HCT116 (cell line): ENCODE results near the gene EIF1AD. TPM values are rescaled to one million over a fixed set of nuclear protein-coding genes. Genes with fewer than 3 reads are reported as not detected.
A peak's percentile ranks its signal among the peaks of the same experiment; 100 is the strongest.

Experiments
- ATAC-seq: fragments of 200-7000 bp; cut with Tn5 transposase; 2 replicates; pipeline ENCODE4 v1.9.1; 2020; ENCODE audit warnings: mild to moderate bottlenecking, moderate library complexity
- BruUV-seq: library from RNA; stranded (reverse); fragments of 400-500 nt; replicated peaks from 2 replicates; lab custom pipeline; 2021; lab: Mats Ljungman, UMichigan
- CTCF ChIA-PET: fragments of 300-600 bp; sonication (Branson Sonifier 250); formaldehyde crosslinking; loops from one replicate; lab custom pipeline; 2021; ENCODE audit warnings: antibody characterized with exemption; lab: Charles Lee
- POLR2A ChIA-PET: fragments of 300-600, 350-600 bp; sonication (Branson Sonifier 250); formaldehyde crosslinking; loops from one replicate; lab custom pipeline; 2021; ENCODE audit warnings: antibody characterized with exemption; lab: Charles Lee
- RAD21 ChIA-PET, 2 experiments: fragments of 300-600 bp; sonication (Branson Sonifier 250); formaldehyde crosslinking; loops; one replicate each; lab custom pipeline; 2023; ENCODE audit warnings: low total read pairs in 2 of 2; ENCODE audit not compliant: uncharacterized antibody in 2 of 2, unreplicated experiment in 2 of 2, low non-redundant PET in 1 of 2; lab: Charles Lee
- DNase-seq: peaks from one replicate; pipeline ENCODE4 v3.0.0-alpha.2; 2010; ENCODE audit warnings: low read depth, low spot score
- H2AFZ ChIP-seq: fragments of 200-600 bp; shearing (Covaris generic), sonication (generic); 2 replicates; pipeline ENCODE4 v1.6.1; 2017; ENCODE audit warnings: low read depth, mixed run types, mixed read lengths, antibody characterized with exemption, low read length; ENCODE audit not compliant: poor library complexity, severe bottlenecking
- H3K27ac ChIP-seq: 2 replicates; pipeline ENCODE4 v1.5.1; 2012; ENCODE audit warnings: low read depth, low read length
- H3K27me3 ChIP-seq: fragments of 200-600 bp; sonication (generic); 2 replicates; pipeline ENCODE4 v1.6.1; 2016; ENCODE audit warnings: mixed run types, low read length, mixed read lengths; ENCODE audit not compliant: insufficient read depth
- H3K36me3 ChIP-seq, 2 experiments: fragments of 200-500 bp in 1 of 2; fragments of 200-600 bp in 1 of 2; sonication (Bioruptor generic) in 1 of 2; sonication (generic) in 1 of 2; 2 replicates each; pipeline versions ENCODE4 v1.5.1 to v1.6.1; 2014 to 2016; ENCODE audit warnings: low read length in 2 of 2, inconsistent platforms in 1 of 2, mixed read lengths in 1 of 2, mixed run types in 1 of 2; ENCODE audit not compliant: insufficient read depth in 2 of 2, control insufficient read depth in 1 of 2
- H3K4me1 ChIP-seq, 2 experiments: fragments of 200-600 bp in 1 of 2; sonication (generic) in 1 of 2; 2 replicates each; pipeline versions ENCODE4 v1.5.1 to v1.6.1; 2012 to 2017; ENCODE audit warnings: low read length in 2 of 2, inconsistent platforms in 1 of 2, mild to moderate bottlenecking in 1 of 2, mixed read lengths in 1 of 2, mixed run types in 1 of 2, moderate library complexity in 1 of 2; ENCODE audit not compliant: insufficient read depth in 2 of 2, control insufficient read depth in 1 of 2
- H3K4me2 ChIP-seq: fragments of 200-600 bp; sonication (generic); 2 replicates; pipeline ENCODE4 v1.6.1; 2017; ENCODE audit warnings: mixed run types, low read length, mixed read lengths
- H3K4me3 ChIP-seq, 2 experiments: fragments of 200-600 bp in 1 of 2; sonication (generic) in 1 of 2; replicated peaks in 1 of 2; 2 replicates each; pipeline ENCODE4 v1.5.1; 2011 to 2016; ENCODE audit warnings: low read length in 2 of 2, control low read depth in 1 of 2, low read depth in 1 of 2, mild to moderate bottlenecking in 1 of 2, mixed read lengths in 1 of 2, mixed run types in 1 of 2
- H3K79me2 ChIP-seq: fragments of 200-600 bp; sonication (generic); 2 replicates; pipeline ENCODE4 v1.6.1; 2017; ENCODE audit warnings: mild to moderate bottlenecking, mixed run types, low read length, moderate library complexity, mixed read lengths; ENCODE audit not compliant: insufficient read depth
- H3K9ac ChIP-seq: fragments of 200-600 bp; sonication (generic); 2 replicates; pipeline ENCODE4 v1.6.1; 2016; ENCODE audit warnings: low read length, mixed read lengths
- H3K9me2 ChIP-seq: fragments of 200-600 bp; sonication (generic), shearing (Covaris generic); 2 replicates; pipeline ENCODE4 v1.6.1; 2017; ENCODE audit warnings: mixed run types, mild to moderate bottlenecking, moderate library complexity; ENCODE audit not compliant: insufficient read depth
- H3K9me3 ChIP-seq, 2 experiments: fragments of 200-500 bp in 1 of 2; fragments of 200-600 bp in 1 of 2; sonication (Bioruptor generic) in 1 of 2; sonication (generic) in 1 of 2; 2 replicates each; pipeline ENCODE4 v1.6.1; 2014 to 2017; ENCODE audit warnings: low read length in 2 of 2, mixed read lengths in 2 of 2, inconsistent platforms in 1 of 2, low read depth in 1 of 2, mild to moderate bottlenecking in 1 of 2, mixed run types in 1 of 2, moderate library complexity in 1 of 2; ENCODE audit not compliant: control insufficient read depth in 1 of 2, insufficient read depth in 1 of 2
- H4K20me1 ChIP-seq: fragments of 200-600 bp; sonication (generic), shearing (Covaris generic); 2 replicates; pipeline ENCODE4 v1.6.1; 2017; ENCODE audit warnings: mixed run types, mild to moderate bottlenecking, moderate library complexity; ENCODE audit not compliant: insufficient read depth
- ATF3 ChIP-seq: IDR thresholded peaks from 2 replicates; pipeline ENCODE4 v1.6.1; 2012
- CBX3 ChIP-seq: IDR thresholded peaks from 2 replicates; pipeline ENCODE4 v1.6.1; 2012; ENCODE audit warnings: low read depth
- EGR1 ChIP-seq: IDR thresholded peaks from 2 replicates; pipeline ENCODE4 v1.6.1; 2012; ENCODE audit warnings: low read depth
- ELF1 ChIP-seq: IDR thresholded peaks from 2 replicates; pipeline ENCODE4 v1.6.1; 2012; ENCODE audit warnings: low read depth, borderline replicate concordance
- JUND ChIP-seq: IDR thresholded peaks from 2 replicates; pipeline ENCODE4 v1.6.1; 2012
- MAX ChIP-seq: IDR thresholded peaks from 2 replicates; pipeline ENCODE4 v1.6.1; 2012
- POLR2A ChIP-seq: IDR thresholded peaks from 2 replicates; pipeline ENCODE4 v1.7.0; 2011; ENCODE audit warnings: borderline replicate concordance; ENCODE audit not compliant: insufficient read depth, insufficient read length; ENCODE audit errors: extremely low read depth
- POLR2AphosphoS5 ChIP-seq: IDR thresholded peaks from 2 replicates; pipeline ENCODE4 v1.6.1; 2011; ENCODE audit warnings: mild to moderate bottlenecking, low read depth, low read length, moderate library complexity
- REST ChIP-seq: IDR thresholded peaks from 2 replicates; pipeline ENCODE4 v1.6.1; 2012; ENCODE audit warnings: low read depth
- SIN3A ChIP-seq: IDR thresholded peaks from 2 replicates; pipeline ENCODE4 v1.6.1; 2012; ENCODE audit warnings: low read depth
- SRF ChIP-seq: IDR thresholded peaks from 2 replicates; pipeline ENCODE4 v1.6.1; 2012; ENCODE audit warnings: low read depth
- TCF7L2 ChIP-seq: IDR thresholded peaks from 2 replicates; pipeline ENCODE4 v1.7.0; 2011; ENCODE audit warnings: borderline replicate concordance, inconsistent platforms; ENCODE audit not compliant: insufficient read depth, insufficient read length; ENCODE audit errors: extremely low read depth
- YY1 ChIP-seq: IDR thresholded peaks from 2 replicates; pipeline ENCODE4 v1.6.1; 2011; ENCODE audit warnings: low read length, low read depth, moderate library complexity, mild to moderate bottlenecking; ENCODE audit not compliant: insufficient replicate concordance; ENCODE audit errors: extremely low read depth
- ZFX ChIP-seq: fragments of 450-650 bp; IDR thresholded peaks from 2 replicates; pipeline ENCODE4 v1.6.1; 2017
- intact Hi-C: fragments of 100-400 bp; cut with micrococcal nuclease; formaldehyde crosslinking; loops from 2 replicates; pipeline ENCODE4 v1.10.0; 2022
- total RNA-seq: library from RNA; stranded (reverse); gene quantifications from one replicate; pipeline ENCODE4 v1.2.1, GENCODE V29; 2021; ENCODE audit not compliant: unreplicated experiment

EIF1AD gene
- total RNA-seq, 1 experiment from 2014 or later: 45.5 TPM

- peaks cover 44% of the 10 kb centered on the region for H3K79me2 ChIP-seq
- H3K4me2 ChIP-seq: peak within 1 kb of the TSS; percentile 87
- intact Hi-C loops: loop anchor here (1.0 to 2.0 kb wide), 2 partner anchors 41 to 73 kb away; partner anchors contain the start of genes BANF1, EIF1AD and FIBP
- ChIA-PET RAD21 (no interaction called here), CTCF (no interaction called here), POLR2A (interaction anchor here (1.3 kb wide), 1 partner anchor 10 kb away, joined by 4 read pairs; no protein-coding TSS in a partner anchor)
- DNase-seq (peak; percentile 95), ATAC-seq (peak; percentile 90)
- BruUV-seq: TSS peak; percentile 99
- peaks cover 16 to 27% of the 10 kb centered on the region in 2 experiments; a peak in 3 of 4 replicates for H3K36me3 ChIP-seq
- peak within 1 kb of the TSS; percentile 76 for H3K4me3 ChIP-seq
- H3K9me2 ChIP-seq: no peaks in the 10 kb centered on the region
- no peak within 1 kb of the TSS for H2AFZ ChIP-seq
- H3K9ac ChIP-seq: peak within 1 kb of the TSS; percentile 96
- peak within 1 kb of the TSS; percentile 81 for H3K27ac ChIP-seq
- TF ChIP-seq POLR2A (peak; percentile 71), JUND (no peak), ZFX (peak; percentile 68; the same call in 1 of the 2 replicates), POLR2AphosphoS5 (peak; percentile 90), YY1 (peak; percentile 90), EGR1 (peak; percentile 45; the same call in 1 of the 2 replicates), MAX (peak; percentile 80), SRF (peak; percentile 68; the same call in 1 of the 2 replicates), ATF3 (no peak), ELF1 (peak; percentile 89; the same call in 1 of the 2 replicates), REST (no peak), CBX3 (no peak), TCF7L2 (peak; percentile 54), SIN3A (peak; percentile 87)
- no peaks in the 10 kb centered on the region for H3K9me3 ChIP-seq
- H3K27me3 ChIP-seq: no peaks in the 10 kb centered on the region
- peaks cover 8 to 21% of the 10 kb centered on the region in 2 experiments; a peak in 3 of 4 replicates for H3K4me1 ChIP-seq
- H4K20me1 ChIP-seq: no peaks in the 10 kb centered on the region
Measured at GRCh38 chr11:65961267-65962140, 40.5 kb downstream of the EIF1AD start, which contains the start of gene SART1. Gene SART1 (plus strand): TSS chr11:65961734. CDS start chr11:65961781, 47 bp downstream.
